GM19328 (cell line): ENCODE measurements around the gene CYP4A11.
"Not testable (repeated sequence)": the region's sequence is repeated elsewhere in the genome, so short reads cannot be mapped to it uniquely, and the experiment has no call there.

Experiments used
- ATAC-seq: cut with Tn5 transposase; IDR thresholded peaks from one replicate; pipeline ENCODE4 v1.9.1; 2021; ENCODE audit warnings: mild to moderate bottlenecking, moderate library complexity; ENCODE audit not compliant: unreplicated experiment

CYP4A11 gene

GRCh38 chr1:46931151-46931550 lies 10.1 kb downstream of the CYP4A11 start:
- no peak for ATAC-seq

GRCh38 chr1:46927249-46927835 lies 13.9 kb downstream of the CYP4A11 start:
- no peak for ATAC-seq

- ATAC-seq = no peak
Measured at GRCh38 chr1:46910790-46911189, 30.5 kb downstream of the CYP4A11 start.

GRCh38 chr1:46903481-46903880 lies 37.8 kb downstream of the CYP4A11 start:
- no peak for ATAC-seq

- no peak for ATAC-seq
Measured at GRCh38 chr1:46900401-46900800, 40.9 kb downstream of the CYP4A11 start.

- not testable (repeated sequence) for ATAC-seq
Measured at GRCh38 chr1:46881656-46882055, 59.6 kb downstream of the CYP4A11 start.
